Stomach (tissue), 9 donors: ENCODE results near the gene SCN10A. TPM values are rescaled to one million over a fixed set of nuclear protein-coding genes. Genes with fewer than 3 reads are reported as not detected.

Experiments used
- DNase-seq, 2 donors: peaks; one replicate each; pipeline versions ENCODE4 v3.0.0 to v3.0.0-alpha.2; 2013 to 2019
- H3K27ac ChIP-seq, 5 donors: fragments of 200-600 bp in 4 of 5; sonication (generic) in 4 of 5; one replicate each; pipeline ENCODE4 v1.5.1; 2013 to 2019; ENCODE audit warnings: mild to moderate bottlenecking in 1 of 5, moderate library complexity in 1 of 5
- H3K27me3 ChIP-seq, 3 donors: fragments of 200-600 bp; sonication (generic); one replicate each; pipeline ENCODE4 v1.5.1; 2017 to 2019; ENCODE audit warnings: mixed run types in 1 of 3
- H3K36me3 ChIP-seq, 4 donors: fragments of 200-600 bp; sonication (generic); 1 replicate in 3 of 4; 2 replicates in 1 of 4; pipeline ENCODE4 v1.5.1; 2016 to 2019
- H3K4me1 ChIP-seq, 4 donors: fragments of 200-600 bp; sonication (generic); one replicate each; pipeline ENCODE4 v1.5.1; 2016 to 2019
- H3K4me3 ChIP-seq, 4 donors: fragments of 200-600 bp; sonication (generic) in 3 of 4; one replicate each; pipeline ENCODE4 v1.5.1; 2016 to 2019; ENCODE audit warnings: mild to moderate bottlenecking in 1 of 4
- H3K9me3 ChIP-seq, 4 donors: fragments of 200-600 bp; sonication (generic); one replicate each; pipeline ENCODE4 v1.5.1; 2016 to 2019
- CTCF ChIP-seq, 7 experiments: fragments of 450-650 bp in 4 of 7; fragments of 200-600 bp in 3 of 7; sonication (generic) in 3 of 7; IDR thresholded peaks; one replicate each; pipeline ENCODE4 v1.5.1; 2016 to 2019; ENCODE audit warnings: antibody characterized with exemption in 7 of 7, control low read depth in 2 of 7, mild to moderate bottlenecking in 1 of 7
- EP300 ChIP-seq: sonication (generic); formaldehyde crosslinking; IDR thresholded peaks from one replicate; pipeline ENCODE4 v1.6.1; 2017; ENCODE audit warnings: antibody characterized with exemption
- POLR2A ChIP-seq, 4 donors: fragments of 450-650 bp; IDR thresholded peaks; one replicate each; pipeline ENCODE4 v1.6.1; 2016; ENCODE audit warnings: antibody characterized with exemption in 4 of 4, control low read depth in 2 of 4, mild to moderate bottlenecking in 1 of 4, moderate library complexity in 1 of 4
- POLR2AphosphoS5 ChIP-seq, 3 donors: sonication (generic); formaldehyde crosslinking; IDR thresholded peaks; one replicate each; pipeline ENCODE4 v1.6.1; 2016; ENCODE audit warnings: antibody characterized with exemption in 3 of 3
- WGBS, 5 donors: extraction: QIAGEN DNeasy Blood & Tissue Kit in 3 of 5; methylation state at CpG; one replicate each; pipeline versions ENCODE4 v1.1.5 to v1.1.7; 2013 to 2018; 5-methylcytosine and 5-hydroxymethylcytosine counted together
- intact Hi-C: fragments of 100-400 bp; cut with DNase I; formaldehyde crosslinking; loops from one replicate; pipeline ENCODE4 v1.15.1; 2023; ENCODE audit warnings: low total_unique reads
- polyA plus RNA-seq, 3 donors: library from polyadenylated mRNA; stranded (reverse); fragments of 200-250 nt; gene quantifications; one replicate each; pipeline ENCODE4 v1.2.3, GENCODE V29; 2013
- total RNA-seq, 5 donors: library from RNA; depleted of rRNA; stranded (reverse); fragments of >200 nt; gene quantifications; one replicate each; pipeline versions ENCODE4 v1.1.0 to v1.2.3, GENCODE V29; 2014 to 2016
- donor health status: healthy with polysubstance abuse.
- donor health status: Bipolar disorder and iron deficiency.
- donor health status: healthy.

The SCN10A gene
- total and polyA plus RNA-seq, 8 donors = not detected

- Histone ChIP-seq H3K4me1 (no peaks in the 10 kb centered on the region), H3K36me3 (no peaks in the 10 kb centered on the region), H3K9me3 (peaks cover 0 to 5% (median 0%) of the 10 kb centered on the region in 4 donors), H3K27ac (no peak overlapping the region), H3K4me3 (no peak overlapping the region), H3K27me3 (no peaks in the 10 kb centered on the region)
- intact Hi-C loops = no loop called here
- no peak for DNase-seq
- 23 to 40% (median 25%) methylated on average over 4 of the region's 4 CpGs for WGBS, 5 donors
- no peak for TF ChIP-seq POLR2A (IDR thresholded peaks at IDR 0.05)
- TF ChIP-seq POLR2AphosphoS5 (IDR thresholded peaks at IDR 0.05) = no peak
- no peak for TF ChIP-seq EP300
- no peak for TF ChIP-seq CTCF (IDR thresholded peaks at IDR 0.05)
Observed at GRCh38 chr3:38669668-38670067, 146.3 kb downstream of the SCN10A start.

- H3K36me3 ChIP-seq = no peaks in the 10 kb centered on the region
- intact Hi-C loops = no loop called here
- peaks cover 4 to 25% (median 17%) of the 10 kb centered on the region in 4 donors for H3K9me3 ChIP-seq
- WGBS, 5 donors = 34 to 44% (median 41%) methylated on average over 4 of the region's 4 CpGs
- peaks cover 0 to 37% (median 30%) of the 10 kb centered on the region in 3 donors for H3K27me3 ChIP-seq
- DNase-seq = no peak
- no peaks in the 10 kb centered on the region for H3K4me1 ChIP-seq
- no peak for TF ChIP-seq EP300
- no peak for TF ChIP-seq CTCF (IDR thresholded peaks at IDR 0.05)
- TF ChIP-seq POLR2A (IDR thresholded peaks at IDR 0.05) = no peak
- TF ChIP-seq POLR2AphosphoS5 (IDR thresholded peaks at IDR 0.05) = no peak
- H3K27ac ChIP-seq = no peak overlapping the region
- H3K4me3 ChIP-seq = no peak overlapping the region
Observed at GRCh38 chr3:38662544-38662943, 153.5 kb downstream of the SCN10A start.

GRCh38 chr3:38658841-38659240 lies 157.2 kb downstream of the SCN10A start:
- TF ChIP-seq POLR2AphosphoS5 (IDR thresholded peaks at IDR 0.05) = no peak
- TF ChIP-seq EP300 = no peak
- no peak for TF ChIP-seq CTCF (IDR thresholded peaks at IDR 0.05)
- TF ChIP-seq POLR2A (IDR thresholded peaks at IDR 0.05) = no peak
- no peak for DNase-seq
- peaks cover 4 to 25% (median 17%) of the 10 kb centered on the region in 4 donors for H3K9me3 ChIP-seq
- H3K36me3 ChIP-seq = no peaks in the 10 kb centered on the region
- intact Hi-C loops = loop anchor here (5.0 kb wide), 1 partner anchor 132 kb away; no protein-coding TSS in a partner anchor
- no peaks in the 10 kb centered on the region for H3K4me1 ChIP-seq
- H3K27ac ChIP-seq = no peak overlapping the region
- H3K27me3 ChIP-seq = peaks cover 4 to 64% (median 44%) of the 10 kb centered on the region in 3 donors
- no peak overlapping the region for H3K4me3 ChIP-seq
- 7 to 19% (median 12%) methylated on average over 9 of the region's 9 CpGs for WGBS, 5 donors

- peaks cover 0 to 17% (median 11%) of the 10 kb centered on the region in 4 donors for H3K9me3 ChIP-seq
- H3K27ac ChIP-seq = no peak overlapping the region
- no peak for DNase-seq
- peaks cover 4 to 78% (median 44%) of the 10 kb centered on the region in 3 donors for H3K27me3 ChIP-seq
- H3K4me1 ChIP-seq = no peaks in the 10 kb centered on the region
- 52 to 62% (median 57%) methylated on average over 5 of the region's 5 CpGs for WGBS, 5 donors
- H3K4me3 ChIP-seq = no peak overlapping the region
- intact Hi-C loops = loop anchor here (5.0 kb wide), 1 partner anchor 130 kb away; no protein-coding TSS in a partner anchor
- TF ChIP-seq CTCF (IDR thresholded peaks at IDR 0.05) = no peak
- no peak for TF ChIP-seq EP300
- no peak for TF ChIP-seq POLR2A (IDR thresholded peaks at IDR 0.05)
- no peak for TF ChIP-seq POLR2AphosphoS5 (IDR thresholded peaks at IDR 0.05)
- H3K36me3 ChIP-seq = no peaks in the 10 kb centered on the region
Observed at GRCh38 chr3:38657369-38657768, 158.6 kb downstream of the SCN10A start.
